WERI-Rb-1 (cell line): ENCODE results near the gene SBF1.

ENCODE experiments used
- DNase-seq: peaks from one replicate; pipeline ENCODE4 v3.0.0-alpha.2; 2020
- H3K27ac ChIP-seq: fragments of 250-450 bp; sonication (Bioruptor Pico); 2 replicates; pipeline ENCODE4 v1.5.1; 2020; ENCODE audit warnings: mild to moderate bottlenecking, moderate library complexity
- H3K27me3 ChIP-seq: fragments of 250-450 bp; sonication (Bioruptor Pico); 2 replicates; pipeline ENCODE4 v1.5.1; 2021; ENCODE audit warnings: mild to moderate bottlenecking, low read depth, moderate library complexity; ENCODE audit not compliant: insufficient read depth, severe bottlenecking
- H3K36me3 ChIP-seq: fragments of 250-450 bp; sonication (Bioruptor Pico); 2 replicates; pipeline ENCODE4 v1.5.1; 2020; ENCODE audit warnings: mild to moderate bottlenecking, moderate library complexity
- H3K4me3 ChIP-seq: 2 replicates; pipeline ENCODE4 v1.5.1; 2011; ENCODE audit warnings: low read depth, mild to moderate bottlenecking, control low read depth, low read length
- H3K9me3 ChIP-seq: fragments of 250-450 bp; sonication (Bioruptor Pico); 2 replicates; pipeline ENCODE4 v1.5.1; 2021; ENCODE audit warnings: mild to moderate bottlenecking, moderate library complexity; ENCODE audit not compliant: severe bottlenecking
- TF ChIP-seq, protein P1 (sequence below): IDR thresholded peaks from 2 replicates; pipeline ENCODE4 v1.5.1; 2011; ENCODE audit warnings: low read depth, mild to moderate bottlenecking, control low read depth, inconsistent platforms, low read length

The SBF1 gene

DNA sequence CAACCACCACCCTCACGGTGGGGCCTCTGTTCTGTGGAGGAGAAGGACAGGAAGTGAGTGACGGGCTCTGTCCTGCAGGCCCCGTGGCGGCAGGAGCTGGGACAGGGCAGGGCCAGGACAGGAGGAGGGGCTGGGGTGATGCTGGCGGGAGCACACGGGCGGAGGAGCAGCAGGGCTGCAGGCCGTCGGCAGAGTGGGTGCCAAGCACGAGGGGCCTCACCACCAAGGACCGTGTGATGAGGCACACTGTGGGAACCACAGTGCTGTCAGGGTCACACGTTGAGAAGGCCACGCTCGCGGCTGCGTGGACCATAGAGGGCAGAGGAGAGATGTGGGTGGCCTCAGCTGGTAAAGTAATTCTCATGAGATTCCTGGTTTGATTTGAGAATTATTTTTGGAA lies 42.1 kb upstream of the SBF1 start:
- TF ChIP-seq, protein P1, sequence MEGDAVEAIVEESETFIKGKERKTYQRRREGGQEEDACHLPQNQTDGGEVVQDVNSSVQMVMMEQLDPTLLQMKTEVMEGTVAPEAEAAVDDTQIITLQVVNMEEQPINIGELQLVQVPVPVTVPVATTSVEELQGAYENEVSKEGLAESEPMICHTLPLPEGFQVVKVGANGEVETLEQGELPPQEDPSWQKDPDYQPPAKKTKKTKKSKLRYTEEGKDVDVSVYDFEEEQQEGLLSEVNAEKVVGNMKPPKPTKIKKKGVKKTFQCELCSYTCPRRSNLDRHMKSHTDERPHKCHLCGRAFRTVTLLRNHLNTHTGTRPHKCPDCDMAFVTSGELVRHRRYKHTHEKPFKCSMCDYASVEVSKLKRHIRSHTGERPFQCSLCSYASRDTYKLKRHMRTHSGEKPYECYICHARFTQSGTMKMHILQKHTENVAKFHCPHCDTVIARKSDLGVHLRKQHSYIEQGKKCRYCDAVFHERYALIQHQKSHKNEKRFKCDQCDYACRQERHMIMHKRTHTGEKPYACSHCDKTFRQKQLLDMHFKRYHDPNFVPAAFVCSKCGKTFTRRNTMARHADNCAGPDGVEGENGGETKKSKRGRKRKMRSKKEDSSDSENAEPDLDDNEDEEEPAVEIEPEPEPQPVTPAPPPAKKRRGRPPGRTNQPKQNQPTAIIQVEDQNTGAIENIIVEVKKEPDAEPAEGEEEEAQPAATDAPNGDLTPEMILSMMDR, result no peak
- Histone ChIP-seq H3K9me3 (no peaks in the 10 kb centered on the region), H3K27ac (no peak overlapping the region), H3K27me3 (no peaks in the 10 kb centered on the region), H3K4me3 (no peak overlapping the region), H3K36me3 (peaks cover 81% of the 10 kb centered on the region)
- DNase-seq, result no peak

DNA sequence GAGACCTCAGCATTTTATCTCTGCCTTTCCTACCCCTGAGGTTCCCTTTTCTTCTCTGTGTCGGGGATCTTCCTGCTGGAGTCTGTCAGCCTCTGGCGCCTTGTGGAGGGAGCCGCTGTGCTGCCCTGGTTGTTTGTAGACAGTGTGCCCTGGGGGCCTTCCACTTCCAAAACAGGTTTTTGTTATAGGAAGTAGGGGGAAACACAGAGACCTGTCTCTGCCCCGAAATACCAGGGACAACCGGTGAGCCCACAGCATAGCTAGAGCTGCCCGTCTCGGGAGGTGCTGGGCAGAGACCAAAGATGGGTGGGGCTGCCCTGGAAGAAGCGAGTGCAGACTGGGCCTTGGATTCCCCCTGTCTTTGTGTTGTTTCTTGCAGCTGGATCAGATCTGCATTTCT lies 41.2 kb upstream of the SBF1 start:
- DNase-seq, result no peak
- TF ChIP-seq, protein P1, result no peak
- H3K27me3 ChIP-seq, result no peaks in the 10 kb centered on the region
- no peak overlapping the region for H3K27ac ChIP-seq
- peaks cover 77% of the 10 kb centered on the region for H3K36me3 ChIP-seq
- H3K9me3 ChIP-seq, result no peaks in the 10 kb centered on the region
- no peak overlapping the region for H3K4me3 ChIP-seq

DNA sequence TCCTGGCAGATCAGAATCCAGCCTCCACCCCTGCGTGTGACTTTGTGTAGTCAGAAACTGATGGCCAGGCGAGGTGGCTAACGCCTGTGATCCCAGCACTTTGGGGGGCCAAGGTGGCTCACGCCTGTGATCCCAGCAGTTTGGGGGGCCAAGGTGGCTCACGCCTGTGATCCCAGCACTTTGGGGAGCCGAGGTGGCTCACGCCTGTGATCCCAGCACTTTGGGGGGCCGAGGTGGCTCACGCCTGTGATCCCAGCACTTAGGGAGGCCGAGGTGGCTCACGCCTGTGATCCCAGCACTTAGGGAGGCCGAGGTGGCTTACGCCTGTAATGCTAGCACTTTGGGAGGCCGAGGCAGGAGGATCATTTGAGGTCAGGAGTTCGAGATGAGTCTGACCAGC lies 38.3 kb upstream of the SBF1 start:
- H3K27ac ChIP-seq, result no peak overlapping the region; the same call in 1 of the 2 replicates
- H3K27me3 ChIP-seq, result no peaks in the 10 kb centered on the region
- H3K9me3 ChIP-seq, result no peaks in the 10 kb centered on the region
- TF ChIP-seq, protein P1, result no peak
- H3K36me3 ChIP-seq, result peaks cover 67% of the 10 kb centered on the region
- no peak overlapping the region for H3K4me3 ChIP-seq
- DNase-seq, result no peak

DNA sequence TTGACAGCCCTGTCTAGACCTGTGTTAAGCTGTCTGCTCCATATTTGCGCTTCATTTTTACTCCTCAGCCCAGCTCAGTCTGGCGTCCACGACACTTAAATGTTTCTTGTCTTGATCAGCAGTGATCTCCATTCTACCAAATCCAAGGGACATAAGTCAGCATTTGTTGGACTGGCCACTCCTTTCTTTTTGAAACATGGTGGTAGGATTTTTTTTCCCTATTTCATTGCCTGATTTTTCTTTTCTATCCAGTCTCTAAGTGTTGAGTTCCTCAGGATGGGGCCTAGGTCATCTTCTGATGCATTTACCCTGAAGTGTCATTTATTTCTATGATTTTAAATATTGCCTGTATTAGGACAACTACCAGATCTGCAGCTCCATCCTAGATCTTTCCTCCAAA lies 34.1 kb upstream of the SBF1 start:
- DNase-seq, result no peak
- TF ChIP-seq, protein P1, result no peak
- H3K4me3 ChIP-seq, result peak overlapping the region; percentile 97
- peak overlapping the region; percentile 99 for H3K27ac ChIP-seq
- H3K9me3 ChIP-seq, result no peaks in the 10 kb centered on the region
- H3K36me3 ChIP-seq, result peaks cover 50% of the 10 kb centered on the region
- H3K27me3 ChIP-seq, result no peaks in the 10 kb centered on the region

DNA sequence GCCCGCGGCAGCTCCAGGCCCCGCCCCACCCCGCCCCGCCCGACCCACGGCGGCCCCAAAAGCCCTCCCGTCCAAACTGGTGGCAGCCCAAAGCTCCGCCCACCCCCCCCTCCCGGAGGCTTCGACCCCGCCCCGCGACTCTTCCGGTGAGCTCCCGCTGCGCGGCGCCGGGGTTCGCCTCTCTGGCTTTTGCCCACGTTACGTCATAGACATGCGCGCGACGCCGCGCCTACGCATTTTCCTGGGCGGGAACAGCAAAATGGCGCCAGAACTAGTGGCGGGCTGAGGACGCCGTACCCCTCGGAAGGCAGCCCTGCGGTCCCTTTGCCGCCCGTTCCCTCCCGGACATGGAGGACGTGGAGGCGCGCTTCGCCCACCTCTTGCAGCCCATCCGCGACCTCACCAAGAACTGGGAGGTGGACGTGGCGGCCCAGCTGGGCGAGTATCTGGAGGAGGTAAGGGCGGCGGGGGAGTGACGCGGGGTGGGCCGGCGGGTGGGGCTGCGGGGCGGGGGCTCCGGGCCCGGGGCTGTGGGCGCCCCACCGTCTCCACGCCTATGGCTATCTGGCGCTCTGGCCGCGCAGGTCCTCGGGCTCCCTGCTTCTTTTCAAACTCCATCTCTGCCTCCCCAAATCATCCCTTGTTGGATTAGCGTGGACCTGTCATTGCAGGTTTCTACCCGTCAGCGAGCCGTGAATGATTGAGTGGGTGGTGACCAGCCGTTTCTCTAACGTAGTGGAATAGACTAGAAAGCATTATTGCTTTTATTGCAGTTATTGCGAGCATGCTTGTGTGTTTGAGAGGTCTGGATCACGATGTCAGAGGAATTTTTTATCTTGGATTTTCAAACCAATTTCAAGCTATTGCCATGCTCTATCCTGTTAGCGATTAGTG lies 33.4 kb upstream of the SBF1 start, which contains the start of gene NCAPH2:
Gene NCAPH2 (plus strand): TSS at position 234 of the 894 bp plus-strand sequence. CDS start 114 bp downstream, at position 348.
- TF ChIP-seq, protein P1, result no peak
- Histone ChIP-seq H3K27me3 (no peaks in the 10 kb centered on the region), H3K36me3 (peaks cover 52% of the 10 kb centered on the region), H3K9me3 (no peaks in the 10 kb centered on the region), H3K4me3 (peak within 1 kb of the TSS; percentile 97), H3K27ac (peak within 1 kb of the TSS; percentile 99)
- DNase-seq, result peak; percentile 96
